ENCODE results near the gene ACKR2.

Gene ACKR2

DNA sequence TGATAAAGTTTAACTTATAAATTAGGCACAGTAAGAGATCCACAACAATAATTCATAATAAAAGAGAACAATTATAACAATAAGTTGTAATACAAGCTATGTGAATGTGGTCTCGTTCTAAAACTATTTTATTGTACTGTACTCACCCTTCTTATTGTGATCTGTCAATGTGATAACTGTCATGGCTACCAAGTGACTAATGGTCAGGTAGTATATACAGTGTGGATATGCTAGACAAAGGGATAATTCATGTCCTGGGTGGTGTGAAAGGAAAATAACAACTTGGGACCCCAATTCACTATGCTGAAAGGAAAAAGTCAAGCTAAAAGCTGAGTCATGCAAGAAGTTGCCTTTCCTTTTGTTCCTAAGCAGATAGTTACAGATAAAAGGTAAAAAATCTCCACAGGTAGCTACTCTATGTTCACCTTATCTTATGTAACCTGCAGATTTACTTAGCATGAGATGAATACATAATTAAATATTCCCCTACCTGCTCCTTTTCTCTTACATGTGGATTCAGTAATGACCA, 77.1 kb downstream of the ACKR2 start:
- H3K4me3 ChIP-seq = no peak overlapping the region
- TF ChIP-seq, protein P1, sequence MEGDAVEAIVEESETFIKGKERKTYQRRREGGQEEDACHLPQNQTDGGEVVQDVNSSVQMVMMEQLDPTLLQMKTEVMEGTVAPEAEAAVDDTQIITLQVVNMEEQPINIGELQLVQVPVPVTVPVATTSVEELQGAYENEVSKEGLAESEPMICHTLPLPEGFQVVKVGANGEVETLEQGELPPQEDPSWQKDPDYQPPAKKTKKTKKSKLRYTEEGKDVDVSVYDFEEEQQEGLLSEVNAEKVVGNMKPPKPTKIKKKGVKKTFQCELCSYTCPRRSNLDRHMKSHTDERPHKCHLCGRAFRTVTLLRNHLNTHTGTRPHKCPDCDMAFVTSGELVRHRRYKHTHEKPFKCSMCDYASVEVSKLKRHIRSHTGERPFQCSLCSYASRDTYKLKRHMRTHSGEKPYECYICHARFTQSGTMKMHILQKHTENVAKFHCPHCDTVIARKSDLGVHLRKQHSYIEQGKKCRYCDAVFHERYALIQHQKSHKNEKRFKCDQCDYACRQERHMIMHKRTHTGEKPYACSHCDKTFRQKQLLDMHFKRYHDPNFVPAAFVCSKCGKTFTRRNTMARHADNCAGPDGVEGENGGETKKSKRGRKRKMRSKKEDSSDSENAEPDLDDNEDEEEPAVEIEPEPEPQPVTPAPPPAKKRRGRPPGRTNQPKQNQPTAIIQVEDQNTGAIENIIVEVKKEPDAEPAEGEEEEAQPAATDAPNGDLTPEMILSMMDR (IDR thresholded peaks at IDR 0.05) = no peak
- peaks cover 0 to under 1% (median 0%) of the 10 kb centered on the region in 4 donors for H3K4me1 ChIP-seq
- H3K9me3 ChIP-seq = no peaks in the 10 kb centered on the region
- H3K36me3 ChIP-seq = no peaks in the 10 kb centered on the region
- no peak for DNase-seq
- intact Hi-C loops (cut with DNase I; ENCODE audit: low total_unique reads) = no loop called here
- H3K27ac ChIP-seq = no peak overlapping the region
- no peaks in the 10 kb centered on the region for H3K27me3 ChIP-seq

DNA sequence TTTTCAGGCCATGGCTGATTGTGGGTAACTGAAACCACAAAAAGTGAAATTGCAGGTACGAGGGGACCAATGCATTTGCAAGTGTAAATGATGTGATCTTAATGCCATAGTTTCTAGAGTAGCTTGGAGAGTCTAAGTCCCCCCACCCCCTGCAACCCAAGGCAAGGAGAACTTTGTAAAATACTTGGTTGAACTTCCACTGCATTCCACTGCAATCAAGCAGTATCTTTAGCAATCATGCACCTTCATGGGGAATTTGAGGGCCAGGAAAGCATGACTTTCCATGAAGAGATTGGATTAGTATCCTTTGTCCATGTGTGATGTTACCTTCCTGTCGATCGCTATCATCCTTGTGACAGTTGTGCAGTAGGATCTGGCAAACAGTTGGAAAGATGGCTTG, 77.8 kb downstream of the ACKR2 start:
- no peak for DNase-seq
- H3K27me3 ChIP-seq = no peaks in the 10 kb centered on the region
- no peak overlapping the region for H3K27ac ChIP-seq
- H3K4me1 ChIP-seq = no peaks in the 10 kb centered on the region
- no peak overlapping the region for H3K4me3 ChIP-seq
- H3K36me3 ChIP-seq = no peaks in the 10 kb centered on the region
- intact Hi-C loops (cut with DNase I; ENCODE audit: low total_unique reads) = no loop called here
- TF ChIP-seq, protein P1 (IDR thresholded peaks at IDR 0.05) = no peak
- no peaks in the 10 kb centered on the region for H3K9me3 ChIP-seq

DNA sequence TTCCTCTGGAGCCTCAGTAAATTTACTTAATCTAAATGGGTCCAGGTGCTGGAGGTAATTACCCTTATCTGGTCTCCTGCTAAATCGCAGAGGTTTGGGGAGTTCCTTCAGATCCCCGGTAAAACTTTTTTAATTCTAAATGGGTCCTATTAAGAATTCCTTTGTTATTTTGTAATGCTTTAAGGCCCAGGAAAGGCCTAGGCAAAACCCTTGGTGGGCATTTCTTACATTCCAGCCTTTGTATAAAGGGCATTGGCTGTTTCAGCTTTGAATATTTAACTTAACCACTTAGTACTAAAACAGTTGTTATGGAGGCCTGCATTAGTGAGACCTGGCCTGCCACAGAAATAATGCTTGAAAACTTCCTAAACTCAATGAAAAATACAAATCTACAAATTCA, 81.8 kb downstream of the ACKR2 start:
- no peak overlapping the region for H3K27ac ChIP-seq
- DNase-seq = no peak
- H3K9me3 ChIP-seq = no peaks in the 10 kb centered on the region
- TF ChIP-seq, protein P1 (IDR thresholded peaks at IDR 0.05) = no peak
- H3K27me3 ChIP-seq = no peaks in the 10 kb centered on the region
- no peaks in the 10 kb centered on the region for H3K4me1 ChIP-seq
- no peak overlapping the region for H3K4me3 ChIP-seq
- H3K36me3 ChIP-seq = no peaks in the 10 kb centered on the region
- intact Hi-C loops (cut with DNase I; ENCODE audit: low total_unique reads) = no loop called here

DNA sequence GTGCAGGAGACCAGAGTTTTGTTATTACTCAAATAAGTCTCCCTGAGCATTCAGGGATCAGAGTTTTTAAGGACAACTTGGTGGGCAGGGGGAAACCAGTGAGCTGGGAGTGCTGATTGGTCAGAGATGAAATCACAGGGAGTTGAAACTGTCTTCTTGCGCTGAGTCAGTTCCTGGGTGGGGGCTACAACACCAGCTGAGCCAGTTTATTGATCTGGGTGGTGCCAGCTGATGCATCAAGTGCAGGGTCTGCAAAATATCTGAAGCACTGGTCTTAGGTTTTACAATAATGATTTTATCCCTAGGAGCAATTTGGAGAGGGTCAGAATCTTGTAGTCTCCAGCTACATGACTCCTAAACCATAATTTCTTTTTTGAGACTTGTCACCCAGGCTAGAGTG, 82.9 kb downstream of the ACKR2 start:
- DNase-seq = no peak
- no peaks in the 10 kb centered on the region for H3K27me3 ChIP-seq
- intact Hi-C loops (cut with DNase I; ENCODE audit: low total_unique reads) = no loop called here
- TF ChIP-seq, protein P1 (IDR thresholded peaks at IDR 0.05) = no peak
- no peaks in the 10 kb centered on the region for H3K4me1 ChIP-seq
- no peaks in the 10 kb centered on the region for H3K36me3 ChIP-seq
- H3K4me3 ChIP-seq = no peak overlapping the region
- no peaks in the 10 kb centered on the region for H3K9me3 ChIP-seq
- no peak overlapping the region for H3K27ac ChIP-seq

DNA sequence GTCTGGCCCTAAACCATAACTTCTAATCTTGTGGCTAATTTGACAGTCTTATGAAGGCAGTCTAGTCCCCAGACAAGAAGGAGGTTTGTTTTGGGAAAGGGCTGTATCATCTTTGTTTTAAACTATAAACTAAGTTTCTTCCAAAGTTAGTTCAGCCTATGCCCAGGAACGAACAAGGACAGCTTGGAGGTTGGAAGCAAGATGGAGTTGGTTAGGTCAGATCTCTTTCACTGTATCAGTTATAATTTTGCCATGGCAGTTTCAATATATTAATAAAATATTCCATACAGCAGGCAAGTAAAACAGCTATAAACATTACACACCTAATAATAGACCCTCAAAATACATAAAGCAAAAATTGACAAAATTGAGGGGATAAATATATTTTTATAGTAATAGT, 83.6 kb downstream of the ACKR2 start:
- DNase-seq = no peak
- H3K27ac ChIP-seq = no peak overlapping the region
- no peaks in the 10 kb centered on the region for H3K27me3 ChIP-seq
- H3K36me3 ChIP-seq = no peaks in the 10 kb centered on the region
- TF ChIP-seq, protein P1 (IDR thresholded peaks at IDR 0.05) = no peak
- no peaks in the 10 kb centered on the region for H3K4me1 ChIP-seq
- H3K4me3 ChIP-seq = no peak overlapping the region
- H3K9me3 ChIP-seq = no peaks in the 10 kb centered on the region
- intact Hi-C loops (cut with DNase I; ENCODE audit: low total_unique reads) = no loop called here

Measured in tibial artery (tissue), 4 donors.